Left ventricle myocardium inferior (tissue), 1 donor: ENCODE measurements around the gene COL26A1. TPM values are rescaled to one million over a fixed set of nuclear protein-coding genes. Genes with fewer than 3 reads are reported as not detected.
"Not testable (repeated sequence)": the region's sequence is repeated elsewhere in the genome, so short reads cannot be mapped to it uniquely, and the experiment has no call there.

ENCODE experiments used
- DNase-seq: peaks from one replicate; pipeline ENCODE4 v3.0.0-alpha.2; 2020
- H3K27ac ChIP-seq: fragments of 200-600 bp; replicated peaks from 2 replicates; pipeline ENCODE4 v1.8.0; 2021
- H3K27me3 ChIP-seq: fragments of 200-600 bp; 2 replicates; pipeline ENCODE4 v1.8.0; 2021; ENCODE audit warnings: low read depth
- H3K36me3 ChIP-seq: fragments of 200-600 bp; 2 replicates; pipeline ENCODE4 v1.8.0; 2021
- H3K4me1 ChIP-seq: fragments of 200-600 bp; 2 replicates; pipeline ENCODE4 v1.8.0; 2021
- H3K4me3 ChIP-seq: fragments of 200-600 bp; 2 replicates; pipeline ENCODE4 v1.8.0; 2021; ENCODE audit warnings: mild to moderate bottlenecking, moderate library complexity
- H3K9me3 ChIP-seq: fragments of 200-600 bp; replicated peaks from 2 replicates; pipeline ENCODE4 v1.8.0; 2021
- intact Hi-C: fragments of 100-400 bp; cut with micrococcal nuclease; formaldehyde crosslinking; loops from one replicate; pipeline ENCODE4 v1.11.0; 2022
- total RNA-seq: library from RNA; stranded (reverse); fragmentation: NEBNext Ultra II Directional; extraction: Animal tissue kit (Norgen Biotek cat#: 25700); gene quantifications from one replicate; pipeline ENCODE4 v1.2.1, GENCODE V29; 2021
- TF ChIP-seq, protein P1 (sequence below): fragments of 200-600 bp; IDR thresholded peaks from 2 replicates; pipeline ENCODE4 v1.8.0; 2021; ENCODE audit warnings: antibody characterized with exemption, mild to moderate bottlenecking, borderline replicate concordance
- donor health status: DM: no; HTN: yes; CAD: no; lungs with severe emphysema.

COL26A1 gene
- total RNA-seq, 1 donor from 2014 or later = not detected

DNA sequence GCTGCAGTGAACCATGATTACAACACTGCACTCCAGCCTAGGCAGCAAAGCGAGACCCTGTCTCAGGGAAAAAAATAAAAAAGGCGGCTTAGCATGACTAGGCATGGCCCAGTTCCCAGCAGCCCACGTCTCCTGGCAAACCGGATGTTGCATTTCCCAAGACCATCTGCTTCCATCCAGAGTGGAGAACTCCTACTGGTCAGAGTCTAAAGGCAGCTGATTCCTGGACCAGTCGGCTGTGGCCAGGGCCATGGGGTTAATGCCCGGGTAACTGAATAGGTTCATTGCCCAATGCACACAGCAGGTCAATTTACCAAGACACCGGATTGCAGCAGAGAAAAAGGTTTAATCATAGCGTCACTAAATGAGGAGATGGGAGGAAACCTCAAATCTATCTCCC, 133.3 kb downstream of the COL26A1 start:
- DNase-seq = no peak
- Histone ChIP-seq H3K4me3 (no peak overlapping the region), H3K36me3 (no peaks in the 10 kb centered on the region), H3K4me1 (no peaks in the 10 kb centered on the region), H3K27me3 (peaks cover 41% of the 10 kb centered on the region), H3K27ac (no peak overlapping the region), H3K9me3 (no peaks in the 10 kb centered on the region)
- TF ChIP-seq, protein P1, sequence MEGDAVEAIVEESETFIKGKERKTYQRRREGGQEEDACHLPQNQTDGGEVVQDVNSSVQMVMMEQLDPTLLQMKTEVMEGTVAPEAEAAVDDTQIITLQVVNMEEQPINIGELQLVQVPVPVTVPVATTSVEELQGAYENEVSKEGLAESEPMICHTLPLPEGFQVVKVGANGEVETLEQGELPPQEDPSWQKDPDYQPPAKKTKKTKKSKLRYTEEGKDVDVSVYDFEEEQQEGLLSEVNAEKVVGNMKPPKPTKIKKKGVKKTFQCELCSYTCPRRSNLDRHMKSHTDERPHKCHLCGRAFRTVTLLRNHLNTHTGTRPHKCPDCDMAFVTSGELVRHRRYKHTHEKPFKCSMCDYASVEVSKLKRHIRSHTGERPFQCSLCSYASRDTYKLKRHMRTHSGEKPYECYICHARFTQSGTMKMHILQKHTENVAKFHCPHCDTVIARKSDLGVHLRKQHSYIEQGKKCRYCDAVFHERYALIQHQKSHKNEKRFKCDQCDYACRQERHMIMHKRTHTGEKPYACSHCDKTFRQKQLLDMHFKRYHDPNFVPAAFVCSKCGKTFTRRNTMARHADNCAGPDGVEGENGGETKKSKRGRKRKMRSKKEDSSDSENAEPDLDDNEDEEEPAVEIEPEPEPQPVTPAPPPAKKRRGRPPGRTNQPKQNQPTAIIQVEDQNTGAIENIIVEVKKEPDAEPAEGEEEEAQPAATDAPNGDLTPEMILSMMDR = no peak
- intact Hi-C loops = no loop called here

DNA sequence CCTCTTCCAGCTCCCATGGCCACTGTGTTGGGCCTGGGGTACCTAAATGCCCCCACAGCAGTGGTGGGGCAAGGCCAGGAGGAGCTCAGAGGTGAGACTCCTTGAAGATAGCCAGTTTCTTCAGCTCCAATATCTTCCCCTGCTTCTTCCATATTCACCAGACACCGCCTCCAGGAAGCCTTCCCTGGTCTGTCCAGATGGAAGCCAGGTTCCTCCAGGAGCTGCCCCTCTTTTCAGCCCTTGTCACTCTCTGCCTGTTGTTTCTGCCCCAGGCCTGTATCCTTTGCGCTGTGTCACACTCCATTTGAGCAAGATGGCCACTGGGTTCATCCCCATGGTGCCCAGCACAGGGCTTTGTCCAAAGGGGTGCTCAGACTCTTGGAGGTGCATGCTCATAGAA, 138.7 kb downstream of the COL26A1 start:
- no peaks in the 10 kb centered on the region for H3K9me3 ChIP-seq
- peaks cover 13% of the 10 kb centered on the region for H3K27me3 ChIP-seq
- TF ChIP-seq, protein P1 = no peak
- H3K4me3 ChIP-seq = no peak overlapping the region
- H3K27ac ChIP-seq = no peak overlapping the region
- H3K36me3 ChIP-seq = no peaks in the 10 kb centered on the region
- no peak for DNase-seq
- H3K4me1 ChIP-seq = no peaks in the 10 kb centered on the region
- intact Hi-C loops = no loop called here

DNA sequence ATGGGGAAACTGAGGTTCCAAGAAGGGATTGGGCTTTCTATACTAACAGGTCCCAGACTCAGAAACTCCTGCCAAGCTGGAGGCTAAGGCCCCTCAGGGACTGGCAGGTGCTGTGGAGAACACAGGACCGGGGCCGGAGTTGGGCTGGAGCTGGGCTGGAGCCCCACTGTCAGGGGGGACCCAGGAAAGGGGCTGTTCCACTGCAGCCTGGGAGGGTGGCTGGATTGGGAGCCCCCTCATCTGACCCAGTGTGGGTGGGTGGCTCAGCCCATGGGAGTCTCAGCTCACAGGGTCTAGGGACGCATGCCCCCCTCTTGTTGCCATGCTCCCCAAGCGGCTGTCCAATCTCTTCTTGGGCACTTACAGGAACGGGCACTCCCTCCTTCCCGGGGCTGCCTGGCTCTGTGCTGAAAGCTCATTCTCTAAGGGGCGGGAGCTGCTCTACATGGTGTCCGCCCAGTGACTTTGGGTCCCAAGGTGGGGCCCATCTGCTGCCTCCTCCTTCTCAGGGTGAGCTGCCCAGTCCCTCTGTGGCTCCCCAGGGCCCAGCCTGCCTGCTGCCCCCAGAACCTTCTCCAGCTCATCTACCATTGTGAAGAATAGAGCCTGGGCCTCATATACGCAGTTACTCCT, 139.9 kb downstream of the COL26A1 start:
- Histone ChIP-seq H3K27me3 (peaks cover 23% of the 10 kb centered on the region), H3K4me3 (no peak overlapping the region), H3K36me3 (no peaks in the 10 kb centered on the region), H3K4me1 (no peaks in the 10 kb centered on the region), H3K9me3 (no peaks in the 10 kb centered on the region), H3K27ac (no peak overlapping the region)
- no peak for DNase-seq
- TF ChIP-seq, protein P1 = no peak
- intact Hi-C loops = no loop called here

DNA sequence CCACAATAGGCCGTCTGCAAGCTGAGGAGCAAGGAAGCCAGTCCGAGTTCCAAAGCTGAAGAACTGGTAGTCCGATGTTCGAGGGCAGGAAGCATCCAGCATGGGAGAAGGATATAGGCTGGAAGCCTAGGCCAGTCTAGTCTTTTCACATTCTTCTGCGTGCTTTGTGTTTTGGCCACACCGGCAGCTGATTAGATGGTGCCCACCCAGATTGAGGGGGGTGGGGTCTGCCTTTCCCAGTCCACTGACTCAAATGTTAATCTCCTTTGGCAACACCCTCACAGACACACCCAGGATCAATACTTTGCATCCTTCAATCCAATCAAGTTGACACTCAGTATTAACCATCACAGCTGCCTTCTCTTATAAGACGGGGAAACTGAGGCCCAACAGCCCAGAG, 142.8 kb downstream of the COL26A1 start:
- intact Hi-C loops, H3K4me3 ChIP-seq, H3K27ac ChIP-seq, H3K36me3 ChIP-seq, H3K9me3 ChIP-seq, DNase-seq, H3K4me1 ChIP-seq: not testable (repeated sequence)
- peaks cover 50% of the 10 kb centered on the region for H3K27me3 ChIP-seq

DNA sequence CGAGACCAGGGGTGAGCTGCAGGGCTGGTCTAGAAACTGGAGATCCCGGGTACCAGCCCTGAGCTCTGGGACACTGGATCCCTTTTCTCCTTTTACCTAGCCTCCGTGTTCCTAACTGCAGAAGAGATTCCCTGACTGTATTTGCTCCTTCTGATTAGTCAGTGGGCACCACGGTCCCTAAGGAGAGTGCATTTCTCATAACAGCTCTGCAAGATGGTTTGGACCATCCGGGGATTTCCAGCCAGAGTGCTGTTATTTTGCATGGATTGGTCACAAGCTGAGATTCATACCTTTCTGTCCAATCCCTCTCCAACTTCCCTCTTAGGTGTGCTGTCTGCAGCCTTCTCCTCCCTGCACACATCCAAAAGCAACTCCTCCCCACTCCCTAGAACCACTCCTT, 143.9 kb downstream of the COL26A1 start:
- no peak for DNase-seq
- Histone ChIP-seq H3K27me3 (peaks cover 56% of the 10 kb centered on the region), H3K4me1 (no peaks in the 10 kb centered on the region), H3K9me3 (no peaks in the 10 kb centered on the region), H3K36me3 (no peaks in the 10 kb centered on the region), H3K27ac (no peak overlapping the region), H3K4me3 (no peak overlapping the region)
- TF ChIP-seq, protein P1 = no peak
- intact Hi-C loops = no loop called here

DNA sequence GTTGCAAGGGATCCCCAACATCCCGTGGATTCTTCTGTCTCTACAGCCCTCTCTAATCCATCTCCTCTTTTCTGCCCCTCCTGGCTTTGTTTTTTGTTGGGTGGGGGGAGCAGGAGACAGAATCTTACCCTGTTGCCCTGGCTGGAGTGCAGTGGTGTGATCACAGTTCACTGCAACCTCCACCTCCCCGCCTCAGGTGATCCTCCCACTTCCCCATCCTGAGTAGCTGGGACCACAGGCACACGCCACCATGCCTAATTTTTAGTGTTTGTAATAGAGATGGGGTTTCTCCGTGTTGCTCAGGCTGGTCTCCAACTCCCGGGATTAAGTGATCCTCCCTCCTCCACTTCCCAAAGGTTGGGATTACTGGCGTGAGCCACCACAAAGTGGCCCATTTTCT, 144.7 kb downstream of the COL26A1 start:
- H3K9me3 ChIP-seq = no peaks in the 10 kb centered on the region
- H3K27ac ChIP-seq = no peak overlapping the region
- no peaks in the 10 kb centered on the region for H3K4me1 ChIP-seq
- no peak overlapping the region for H3K4me3 ChIP-seq
- TF ChIP-seq, protein P1 = no peak
- no peak for DNase-seq
- H3K36me3 ChIP-seq = no peaks in the 10 kb centered on the region
- peaks cover 60% of the 10 kb centered on the region for H3K27me3 ChIP-seq
- intact Hi-C loops = no loop called here
